DND-41 (cell line): ENCODE data around the gene BRD7.

Experiments used
- ATAC-seq: fragments of 200-7000 bp; cut with Tn5 transposase; 3 replicates; pipeline ENCODE4 v1.9.1; 2021; ENCODE audit warnings: low read depth; ENCODE audit not compliant: insufficient read depth
- DNase-seq: peaks from one replicate; pipeline ENCODE4 v3.0.0-alpha.2; 2020
- H2AFZ ChIP-seq: 2 replicates; pipeline ENCODE4 v1.6.0; 2012; ENCODE audit warnings: low read depth, low read length
- H3K27ac ChIP-seq: 2 replicates; pipeline ENCODE4 v1.5.1; 2012; ENCODE audit warnings: low read length, inconsistent platforms
- H3K27me3 ChIP-seq: fragments of 200-600 bp; sonication (generic); 2 replicates; pipeline ENCODE4 v1.6.0; 2012; ENCODE audit warnings: low read length, mild to moderate bottlenecking, inconsistent platforms; ENCODE audit not compliant: insufficient read depth, poor library complexity
- H3K36me3 ChIP-seq: 2 replicates; pipeline ENCODE4 v1.5.1; 2012; ENCODE audit warnings: low read length, inconsistent platforms; ENCODE audit not compliant: insufficient read depth
- H3K4me1 ChIP-seq: 2 replicates; pipeline ENCODE4 v1.5.1; 2012; ENCODE audit warnings: mild to moderate bottlenecking, low read length; ENCODE audit not compliant: insufficient read depth
- H3K4me2 ChIP-seq: 2 replicates; pipeline ENCODE4 v1.6.0; 2012; ENCODE audit warnings: mild to moderate bottlenecking, moderate library complexity, low read length, inconsistent platforms; ENCODE audit not compliant: insufficient read depth
- H3K4me3 ChIP-seq, 2 experiments: fragments of 200-600 bp in 1 of 2; shearing (Covaris generic) in 1 of 2; 2 replicates each; pipeline ENCODE4 v1.5.1; 2012 to 2016; ENCODE audit warnings: inconsistent platforms in 2 of 2, low read length in 2 of 2, mild to moderate bottlenecking in 2 of 2, low read depth in 1 of 2, moderate library complexity in 1 of 2
- H3K79me2 ChIP-seq: 2 replicates; pipeline ENCODE4 v1.6.0; 2012; ENCODE audit warnings: low read length, inconsistent platforms; ENCODE audit not compliant: insufficient read depth
- H3K9ac ChIP-seq: 2 replicates; pipeline ENCODE4 v1.6.0; 2012; ENCODE audit warnings: low read depth, mild to moderate bottlenecking, inconsistent platforms, low read length, moderate library complexity
- H3K9me3 ChIP-seq: 2 replicates; pipeline ENCODE4 v1.5.1; 2012; ENCODE audit warnings: low read length, moderate library complexity, mild to moderate bottlenecking, inconsistent platforms; ENCODE audit not compliant: insufficient read depth, severe bottlenecking
- H4K20me1 ChIP-seq: 2 replicates; pipeline ENCODE4 v1.6.0; 2012; ENCODE audit warnings: low read length; ENCODE audit not compliant: insufficient read depth
- EZH2 ChIP-seq: IDR thresholded peaks from 3 replicates; pipeline ENCODE4 v1.6.1; 2012; ENCODE audit warnings: borderline replicate concordance, low read depth, mild to moderate bottlenecking, moderate library complexity, low read length, inconsistent platforms; ENCODE audit not compliant: severe bottlenecking
- TF ChIP-seq, protein P1 (sequence below): IDR thresholded peaks from 2 replicates; pipeline ENCODE4 v1.5.1; 2012; ENCODE audit warnings: borderline replicate concordance, low read length, moderate library complexity, mild to moderate bottlenecking; ENCODE audit not compliant: poor library complexity, severe bottlenecking; ENCODE audit errors: extremely low read depth

Gene BRD7

DNA sequence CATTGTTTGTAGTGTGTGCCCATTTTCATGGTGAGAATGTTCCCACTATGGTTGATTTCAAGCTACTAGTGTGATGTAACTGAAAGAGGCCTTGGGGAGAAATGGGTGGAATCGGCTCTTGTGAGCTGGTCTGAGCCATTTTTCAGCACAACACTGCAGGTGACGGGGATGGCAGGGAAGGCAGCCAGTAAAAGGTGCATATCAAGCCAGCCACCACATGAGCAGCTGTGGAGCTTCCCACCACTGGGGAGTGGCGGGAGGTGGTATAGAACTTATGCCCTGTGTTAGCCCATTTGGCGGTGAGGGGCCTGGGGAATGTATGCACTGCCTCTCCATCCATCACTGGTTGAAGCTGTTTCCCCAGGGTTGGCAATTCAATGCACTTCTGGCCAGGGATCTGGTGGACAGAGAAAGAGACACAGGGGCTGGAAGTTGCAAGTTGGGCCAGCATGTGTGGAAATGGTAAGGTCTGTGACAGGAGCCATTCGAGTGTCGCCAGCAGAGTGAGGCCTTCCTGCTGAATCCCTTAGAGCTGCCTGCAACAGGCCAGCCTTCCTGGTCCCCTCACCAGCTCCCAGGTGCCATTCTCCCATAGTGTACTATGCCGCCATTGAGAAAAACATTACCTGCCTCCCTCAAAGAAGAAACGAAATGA, 31.7 kb upstream of the BRD7 start:
- Histone ChIP-seq H3K9me3 (no peaks in the 10 kb centered on the region), H3K79me2 (no peaks in the 10 kb centered on the region), H4K20me1 (no peaks in the 10 kb centered on the region), H3K9ac (no peak overlapping the region), H3K36me3 (no peaks in the 10 kb centered on the region), H3K4me1 (no peaks in the 10 kb centered on the region), H3K27me3 (no peaks in the 10 kb centered on the region), H3K27ac (no peak overlapping the region), H3K4me3 (no peak overlapping the region), H3K4me2 (no peak overlapping the region), H2AFZ (no peak overlapping the region)
- DNase-seq (no peak), ATAC-seq (no peak)
- TF ChIP-seq, protein P1, sequence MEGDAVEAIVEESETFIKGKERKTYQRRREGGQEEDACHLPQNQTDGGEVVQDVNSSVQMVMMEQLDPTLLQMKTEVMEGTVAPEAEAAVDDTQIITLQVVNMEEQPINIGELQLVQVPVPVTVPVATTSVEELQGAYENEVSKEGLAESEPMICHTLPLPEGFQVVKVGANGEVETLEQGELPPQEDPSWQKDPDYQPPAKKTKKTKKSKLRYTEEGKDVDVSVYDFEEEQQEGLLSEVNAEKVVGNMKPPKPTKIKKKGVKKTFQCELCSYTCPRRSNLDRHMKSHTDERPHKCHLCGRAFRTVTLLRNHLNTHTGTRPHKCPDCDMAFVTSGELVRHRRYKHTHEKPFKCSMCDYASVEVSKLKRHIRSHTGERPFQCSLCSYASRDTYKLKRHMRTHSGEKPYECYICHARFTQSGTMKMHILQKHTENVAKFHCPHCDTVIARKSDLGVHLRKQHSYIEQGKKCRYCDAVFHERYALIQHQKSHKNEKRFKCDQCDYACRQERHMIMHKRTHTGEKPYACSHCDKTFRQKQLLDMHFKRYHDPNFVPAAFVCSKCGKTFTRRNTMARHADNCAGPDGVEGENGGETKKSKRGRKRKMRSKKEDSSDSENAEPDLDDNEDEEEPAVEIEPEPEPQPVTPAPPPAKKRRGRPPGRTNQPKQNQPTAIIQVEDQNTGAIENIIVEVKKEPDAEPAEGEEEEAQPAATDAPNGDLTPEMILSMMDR = no peak
- no peak for TF ChIP-seq EZH2

DNA sequence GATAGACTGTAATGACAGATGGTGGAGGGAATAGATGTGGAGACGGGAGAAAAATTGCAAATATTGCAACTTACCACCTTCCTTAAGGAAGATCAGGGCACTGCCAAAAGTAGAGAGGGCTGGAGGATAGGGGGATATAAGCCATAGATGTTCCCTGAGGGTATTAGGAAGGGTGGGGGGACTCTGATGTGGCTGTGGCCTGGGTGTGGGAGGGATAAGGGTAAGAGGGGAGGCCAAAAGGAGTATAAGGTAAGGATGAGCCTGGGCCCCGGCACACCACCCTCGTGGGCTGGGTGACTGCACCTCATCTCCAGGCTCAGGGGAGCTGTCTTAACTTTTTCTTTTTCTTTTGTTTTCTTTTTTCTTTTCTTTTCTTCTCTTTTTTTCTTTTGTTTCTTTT, 30.6 kb upstream of the BRD7 start:
- H3K27me3 ChIP-seq = no peaks in the 10 kb centered on the region
- no peak overlapping the region for H3K9ac ChIP-seq
- H4K20me1 ChIP-seq = no peaks in the 10 kb centered on the region
- DNase-seq = no peak
- H2AFZ ChIP-seq = no peak overlapping the region
- H3K4me1 ChIP-seq = no peaks in the 10 kb centered on the region
- no peaks in the 10 kb centered on the region for H3K79me2 ChIP-seq
- TF ChIP-seq, protein P1 = no peak
- no peak for TF ChIP-seq EZH2
- no peak overlapping the region for H3K4me2 ChIP-seq
- H3K36me3 ChIP-seq = no peaks in the 10 kb centered on the region
- H3K4me3 ChIP-seq = no peak overlapping the region
- H3K9me3 ChIP-seq = no peaks in the 10 kb centered on the region
- no peak for ATAC-seq
- no peak overlapping the region for H3K27ac ChIP-seq

DNA sequence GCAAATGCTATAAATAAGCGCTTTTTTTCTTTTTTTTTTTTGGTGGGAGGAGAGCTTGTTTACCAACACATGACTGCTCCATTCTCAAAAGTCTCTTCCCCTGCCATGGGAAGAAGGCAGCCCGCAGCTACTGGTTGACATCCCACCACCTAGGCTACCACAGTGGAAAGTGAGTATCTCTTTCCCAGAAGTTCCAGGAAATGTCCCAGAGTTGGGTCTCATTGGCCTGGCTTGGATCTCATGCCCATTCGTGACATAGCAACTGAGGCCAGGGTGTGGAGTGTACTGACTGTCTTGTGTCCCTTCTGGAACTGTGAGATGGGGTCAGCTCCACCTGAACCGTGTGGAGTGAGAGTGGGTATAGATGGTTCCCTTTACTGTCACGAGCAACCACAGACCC, 29.5 kb upstream of the BRD7 start:
- Histone ChIP-seq H3K27ac (no peak overlapping the region), H4K20me1 (no peaks in the 10 kb centered on the region), H2AFZ (no peak overlapping the region), H3K4me2 (no peak overlapping the region), H3K9me3 (no peaks in the 10 kb centered on the region), H3K9ac (no peak overlapping the region), H3K27me3 (no peaks in the 10 kb centered on the region), H3K4me1 (no peaks in the 10 kb centered on the region), H3K79me2 (no peaks in the 10 kb centered on the region), H3K36me3 (no peaks in the 10 kb centered on the region), H3K4me3 (no peak overlapping the region)
- TF ChIP-seq, protein P1 = no peak
- TF ChIP-seq EZH2 = no peak
- DNase-seq = no peak
- no peak for ATAC-seq
